ENCODE measurements around the gene MBD3L4. TPM values are rescaled to one million over a fixed set of nuclear protein-coding genes. Genes with fewer than 3 reads are reported as not detected.

The MBD3L4 gene
- total RNA-seq, 1 experiment from 2014 or later: not detected

DNA sequence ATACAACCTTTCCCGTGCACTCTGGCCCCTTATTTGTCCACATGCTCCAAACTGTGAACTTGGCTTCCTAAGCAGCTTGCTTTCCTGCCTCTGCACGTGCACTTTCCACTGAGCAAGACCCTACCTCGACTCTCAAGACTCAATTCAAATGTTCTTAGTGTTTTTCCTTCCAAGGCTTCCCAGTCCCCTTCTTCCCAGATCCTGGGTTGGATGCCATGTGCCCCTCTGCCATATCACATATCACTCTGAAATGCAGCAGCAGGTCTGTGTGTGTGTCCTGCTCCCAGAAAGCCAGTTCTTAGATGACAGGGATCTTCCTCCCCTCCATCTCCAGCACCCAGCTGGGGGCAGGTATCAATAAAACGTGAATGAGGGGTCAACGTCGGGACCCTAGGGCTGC lies 32.6 kb upstream of the MBD3L4 start:
- no peak for DNase-seq
- Histone ChIP-seq H3K9me3 (peaks cover 11% of the 10 kb centered on the region; the same call in 1 of the 2 replicates), H3K27me3 (replicated peaks; ENCODE audit: control insufficient read depth, insufficient read depth, low read length) (no peaks in the 10 kb centered on the region), H3K4me1 (no peaks in the 10 kb centered on the region), H3K36me3 (ENCODE audit: control insufficient read depth, insufficient read depth, low read length) (peaks cover 6% of the 10 kb centered on the region), H3K4me3 (ENCODE audit: low read depth, low read length) (no peak overlapping the region)
- no peaks in the 10 kb centered on the region for H3K9me3 Mint-ChIP-seq (ENCODE audit: unreplicated experiment)
- H3K27me3 Mint-ChIP-seq (ENCODE audit: insufficient read depth, unreplicated experiment): no peaks in the 10 kb centered on the region
- no peak overlapping the region for H3K27ac Mint-ChIP-seq (ENCODE audit: unreplicated experiment)
- no peak overlapping the region for H3K4me3 Mint-ChIP-seq (ENCODE audit: unreplicated experiment)
- BruUV-seq (replicated peaks): no TSS peak
- TF ChIP-seq, protein P1, sequence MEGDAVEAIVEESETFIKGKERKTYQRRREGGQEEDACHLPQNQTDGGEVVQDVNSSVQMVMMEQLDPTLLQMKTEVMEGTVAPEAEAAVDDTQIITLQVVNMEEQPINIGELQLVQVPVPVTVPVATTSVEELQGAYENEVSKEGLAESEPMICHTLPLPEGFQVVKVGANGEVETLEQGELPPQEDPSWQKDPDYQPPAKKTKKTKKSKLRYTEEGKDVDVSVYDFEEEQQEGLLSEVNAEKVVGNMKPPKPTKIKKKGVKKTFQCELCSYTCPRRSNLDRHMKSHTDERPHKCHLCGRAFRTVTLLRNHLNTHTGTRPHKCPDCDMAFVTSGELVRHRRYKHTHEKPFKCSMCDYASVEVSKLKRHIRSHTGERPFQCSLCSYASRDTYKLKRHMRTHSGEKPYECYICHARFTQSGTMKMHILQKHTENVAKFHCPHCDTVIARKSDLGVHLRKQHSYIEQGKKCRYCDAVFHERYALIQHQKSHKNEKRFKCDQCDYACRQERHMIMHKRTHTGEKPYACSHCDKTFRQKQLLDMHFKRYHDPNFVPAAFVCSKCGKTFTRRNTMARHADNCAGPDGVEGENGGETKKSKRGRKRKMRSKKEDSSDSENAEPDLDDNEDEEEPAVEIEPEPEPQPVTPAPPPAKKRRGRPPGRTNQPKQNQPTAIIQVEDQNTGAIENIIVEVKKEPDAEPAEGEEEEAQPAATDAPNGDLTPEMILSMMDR (IDR thresholded peaks at IDR 0.05; ENCODE audit: insufficient read depth in 1 of 2, low read depth in 1 of 2, low read length in 1 of 2, severe bottlenecking in 1 of 2, unreplicated experiment in 1 of 2): no peak
- intact Hi-C loops (cut with micrococcal nuclease; ENCODE audit: unreplicated experiment): no loop called here
- peaks cover 70% of the 10 kb centered on the region for H3K36me3 Mint-ChIP-seq (ENCODE audit: insufficient read depth, unreplicated experiment)
- peaks cover 7% of the 10 kb centered on the region for H3K4me1 Mint-ChIP-seq (ENCODE audit: low read depth, unreplicated experiment)
- CTCF ChIA-PET: no interaction called here
- POLR2A ChIA-PET: no interaction called here

DNA sequence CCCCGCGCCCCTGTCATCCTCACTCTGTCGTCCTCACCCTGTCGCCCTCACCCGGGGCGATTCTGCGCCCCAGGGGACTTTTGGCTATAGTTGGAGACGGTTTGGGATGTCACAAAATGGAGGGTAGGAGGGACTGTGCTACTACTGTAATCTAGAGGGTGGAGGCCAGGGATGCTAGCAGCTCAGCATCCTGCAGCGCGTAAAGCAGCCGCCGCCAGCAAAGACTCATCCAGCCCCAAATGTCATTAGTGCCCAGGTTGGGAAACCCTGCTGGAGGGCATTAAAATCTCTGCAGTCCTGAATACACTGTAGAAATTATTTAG lies 29.9 kb upstream of the MBD3L4 start:
- H3K27me3 Mint-ChIP-seq (ENCODE audit: insufficient read depth, unreplicated experiment): no peaks in the 10 kb centered on the region
- Histone ChIP-seq H3K27me3 (replicated peaks; ENCODE audit: control insufficient read depth, insufficient read depth, low read length) (no peaks in the 10 kb centered on the region), H3K4me1 (no peaks in the 10 kb centered on the region), H3K9me3 (peaks cover 6% of the 10 kb centered on the region; the same call in 1 of the 2 replicates), H3K36me3 (ENCODE audit: control insufficient read depth, insufficient read depth, low read length) (peaks cover 1% of the 10 kb centered on the region), H3K4me3 (ENCODE audit: low read depth, low read length) (peak overlapping the region; percentile 80)
- intact Hi-C loops (cut with micrococcal nuclease; ENCODE audit: unreplicated experiment): no loop called here
- peaks cover 7% of the 10 kb centered on the region for H3K4me1 Mint-ChIP-seq (ENCODE audit: low read depth, unreplicated experiment)
- no peak for DNase-seq
- TF ChIP-seq, protein P1 (IDR thresholded peaks at IDR 0.05; ENCODE audit: insufficient read depth in 1 of 2, low read depth in 1 of 2, low read length in 1 of 2, severe bottlenecking in 1 of 2, unreplicated experiment in 1 of 2): no peak
- ChIA-PET POLR2A (interaction anchor here (0.5 to 1.6 kb wide), 3 partner anchors 8 to 189 kb away, joined by 3 to 28 read pairs (median 3); no protein-coding TSS in a partner anchor), CTCF (interaction anchor here (0.6 to 1.0 kb wide), 3 partner anchors 30 to 714 kb away, joined by 4 to 5 read pairs (median 4); no protein-coding TSS in a partner anchor)
- peak overlapping the region; percentile 72 for H3K4me3 Mint-ChIP-seq (ENCODE audit: unreplicated experiment)
- H3K36me3 Mint-ChIP-seq (ENCODE audit: insufficient read depth, unreplicated experiment): peaks cover 44% of the 10 kb centered on the region
- H3K9me3 Mint-ChIP-seq (ENCODE audit: unreplicated experiment): peaks cover 9% of the 10 kb centered on the region
- peak overlapping the region; percentile 70 for H3K27ac Mint-ChIP-seq (ENCODE audit: unreplicated experiment)
- no TSS peak for BruUV-seq (replicated peaks)

DNA sequence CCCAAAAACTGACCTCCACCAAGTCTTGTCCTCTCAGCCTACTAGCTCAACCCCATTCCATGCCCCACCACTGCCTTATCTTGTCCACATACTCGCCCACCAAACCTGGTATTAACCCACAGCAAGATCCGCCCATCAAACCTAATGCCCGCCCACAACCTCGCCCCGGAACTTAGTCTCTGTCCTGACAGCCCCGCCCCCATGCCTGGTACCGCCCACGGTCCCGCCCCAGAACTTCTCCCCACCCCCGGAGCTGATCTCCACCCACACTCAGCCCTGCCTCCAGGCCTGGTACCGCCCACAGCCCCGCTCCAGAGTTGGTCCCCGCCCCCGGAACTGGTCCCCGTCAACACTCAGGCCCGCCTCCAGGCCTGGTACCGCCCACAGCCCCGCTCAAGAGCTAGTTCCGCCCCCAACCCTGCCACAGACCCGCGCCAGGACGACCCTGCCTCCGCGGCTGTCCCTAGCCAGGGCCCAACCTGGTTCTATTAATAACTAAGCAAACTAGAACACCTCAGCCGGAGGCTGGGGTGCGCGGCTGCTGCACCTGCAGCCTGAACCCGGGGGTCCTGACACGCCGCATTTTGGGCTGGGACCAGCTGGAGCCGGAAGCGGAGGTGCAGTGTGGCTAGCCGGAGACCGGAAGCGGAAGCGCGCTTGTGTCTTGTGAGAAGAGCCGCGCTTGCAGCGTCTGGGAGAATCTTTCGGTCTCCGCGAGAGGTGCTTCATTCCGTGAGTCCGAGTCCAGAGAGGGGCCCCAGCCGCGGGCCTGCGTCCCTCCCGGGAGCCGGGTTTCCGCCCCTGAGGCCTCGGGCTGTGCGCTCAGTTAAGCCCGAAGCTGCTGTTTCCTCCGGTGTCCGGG lies 29.3 kb upstream of the MBD3L4 start, which contains the start of gene ZNF557:
Gene ZNF557 (plus strand): TSS at position 662 of the 862 bp plus-strand sequence. CDS start 5,372 bp downstream, outside the sequence.
- TF ChIP-seq, protein P1 (IDR thresholded peaks at IDR 0.05; ENCODE audit: insufficient read depth in 1 of 2, low read depth in 1 of 2, low read length in 1 of 2, severe bottlenecking in 1 of 2, unreplicated experiment in 1 of 2): no peak
- peak within 1 kb of the TSS; percentile 72 for H3K4me3 Mint-ChIP-seq (ENCODE audit: unreplicated experiment)
- H3K36me3 Mint-ChIP-seq (ENCODE audit: insufficient read depth, unreplicated experiment): peaks cover 38% of the 10 kb centered on the region
- H3K4me3 ChIP-seq (ENCODE audit: low read depth, low read length): peak within 1 kb of the TSS; percentile 80
- peaks cover 1% of the 10 kb centered on the region for H3K36me3 ChIP-seq (ENCODE audit: control insufficient read depth, insufficient read depth, low read length)
- H3K9me3 Mint-ChIP-seq (ENCODE audit: unreplicated experiment): peaks cover 9% of the 10 kb centered on the region
- ChIA-PET POLR2A (interaction anchor here (0.5 to 1.6 kb wide), 8 partner anchors 8 to 1321 kb away, joined by 3 to 28 read pairs (median 4); partner anchors contain the start of genes ALKBH7 and RAB11B), CTCF (interaction anchor here (0.6 to 1.0 kb wide), 4 partner anchors 30 to 714 kb away, joined by 4 to 7 read pairs (median 4); no protein-coding TSS in a partner anchor)
- H3K4me1 ChIP-seq: no peaks in the 10 kb centered on the region
- peaks cover 6% of the 10 kb centered on the region; the same call in 1 of the 2 replicates for H3K9me3 ChIP-seq
- H3K4me1 Mint-ChIP-seq (ENCODE audit: low read depth, unreplicated experiment): peaks cover 7% of the 10 kb centered on the region
- no TSS peak for BruUV-seq (replicated peaks)
- DNase-seq: peak; percentile 97 to 98
- intact Hi-C loops (cut with micrococcal nuclease; ENCODE audit: unreplicated experiment): no loop called here
- no peaks in the 10 kb centered on the region for H3K27me3 ChIP-seq (replicated peaks; ENCODE audit: control insufficient read depth, insufficient read depth, low read length)
- peak within 1 kb of the TSS; percentile 70 for H3K27ac Mint-ChIP-seq (ENCODE audit: unreplicated experiment)
- H3K27me3 Mint-ChIP-seq (ENCODE audit: insufficient read depth, unreplicated experiment): no peaks in the 10 kb centered on the region
